Liver (tissue), 5 donors: Measurements from ENCODE around the gene CYP4V2. TPM values are rescaled to one million over a fixed set of nuclear protein-coding genes. Genes with fewer than 3 reads are reported as not detected.

Source experiments
- ATF3 ChIP-seq: IDR thresholded peaks from 2 replicates; pipeline ENCODE4 v1.6.1; 2016; ENCODE audit warnings: antibody characterized with exemption
- EGR1 ChIP-seq, 2 donors: IDR thresholded peaks; 2 replicates each; pipeline ENCODE4 v1.6.1; 2016 to 2018; ENCODE audit warnings: antibody characterized with exemption in 2 of 2, low read depth in 2 of 2
- FOXA1 ChIP-seq: IDR thresholded peaks from 2 replicates; pipeline ENCODE4 v1.6.1; 2016; ENCODE audit warnings: antibody characterized with exemption
- HNF4G ChIP-seq: IDR thresholded peaks from 2 replicates; pipeline ENCODE4 v1.6.1; 2016; ENCODE audit warnings: antibody characterized with exemption
- RXRA ChIP-seq, 2 donors: IDR thresholded peaks; 2 replicates each; pipeline ENCODE4 v1.6.1; 2017 to 2018; ENCODE audit warnings: antibody characterized with exemption in 2 of 2, mild to moderate bottlenecking in 1 of 2
- polyA plus RNA-seq, 2 donors: library from polyadenylated mRNA; stranded (reverse) in 1 of 2; unstranded in 1 of 2; fragments of 200-250 nt in 1 of 2; fragments of >200 nt in 1 of 2; fragmentation: Nextera tagmentation in 1 of 2; extraction: Ambion mirVana in 1 of 2; gene quantifications; one replicate each; pipeline versions ENCODE4 v1.2.1 to v1.2.3, GENCODE V29; 2013 to 2015
- total RNA-seq, 2 donors: library from RNA; depleted of rRNA; stranded (reverse); fragments of >200 nt; gene quantifications; one replicate each; pipeline ENCODE4 v1.2.3, GENCODE V29; 2014
- donor health status: healthy.
- donor health status: healthy.
- donor health status: healthy.

The CYP4V2 gene
- total and polyA plus RNA-seq, 4 donors: 27.9 to 119 (median 35.1) TPM

- TF ChIP-seq HNF4G (no peak), ATF3 (no peak), FOXA1 (no peak), RXRA (IDR thresholded peaks at IDR 0.05) (no peak), EGR1 (IDR thresholded peaks at IDR 0.05; ENCODE audit: low read depth in 2 of 2) (no peak)
Measured at GRCh38 chr4:186260117-186260503, 68.7 kb downstream of the CYP4V2 start (continued).

Other genes with a start within 250 kb of the CYP4V2 start
- 1 to 10 TPM; 1.3 to 4.3 TPM for gene TLR3, start 122.4 kb upstream of the CYP4V2 start, total RNA-seq
- gene TLR3, start 122.4 kb upstream of the CYP4V2 start, polyA plus RNA-seq: 1 to 10 TPM; 2.0 to 2.8 TPM
- 10 to 100 TPM; 15.5 to 27.1 TPM for gene FAM149A, start 86.9 kb upstream of the CYP4V2 start, total RNA-seq
- gene FAM149A, start 86.9 kb upstream of the CYP4V2 start, polyA plus RNA-seq: 10 to 100 TPM; 12.0 to 14.5 TPM
- gene KLKB1, start 35.9 kb downstream of the CYP4V2 start, total RNA-seq: 10 to 100 TPM; 46.8 to 73.7 TPM
- 10 to 100 TPM; 36.5 to 78.9 TPM for gene KLKB1, start 35.9 kb downstream of the CYP4V2 start, polyA plus RNA-seq
- gene F11, start 74.6 kb downstream of the CYP4V2 start, total RNA-seq: 100 to 1,000 TPM in 1 of 2 donors, 10 to 100 TPM in 1; 54.6 to 207 TPM
- gene F11, start 74.6 kb downstream of the CYP4V2 start, polyA plus RNA-seq: 100 to 1,000 TPM; 100 to 130 TPM